CD4-positive, alpha-beta memory T cell (primary cell): ENCODE measurements around the gene HSD17B1. TPM values are rescaled to one million over a fixed set of nuclear protein-coding genes. Genes with fewer than 3 reads are reported as not detected.
A peak's percentile ranks its signal among the peaks of the same experiment; 100 is the strongest.
"Not testable (repeated sequence)": the region's sequence is repeated elsewhere in the genome, so short reads cannot be mapped to it uniquely, and the experiment has no call there.

Experiments used
- CTCF ChIA-PET: fragments of 350-600 bp; sonication (Branson Sonifier 250); formaldehyde crosslinking; loops from one replicate; lab custom pipeline; 2021; ENCODE audit warnings: inconsistent platforms; ENCODE audit not compliant: partially characterized antibody; lab: Charles Lee
- POLR2A ChIA-PET: fragments of 350-600 bp; sonication (Branson Sonifier 250); formaldehyde crosslinking; loops from one replicate; lab custom pipeline; 2021; ENCODE audit not compliant: partially characterized antibody; lab: Charles Lee
- DNase-seq, 5 donors: peaks; one replicate each; pipeline versions ENCODE4 v3.0.0 to v3.0.0-alpha.2; 2020 to 2022; ENCODE audit warnings: mixed read lengths in 1 of 5
- H3K27ac ChIP-seq: one replicate; pipeline ENCODE4 v1.7.0; 2013; ENCODE audit warnings: low read depth, low read length
- H3K27me3 ChIP-seq: 2 replicates; pipeline ENCODE4 v1.7.0; 2013; ENCODE audit warnings: mild to moderate bottlenecking, low read length, moderate library complexity; ENCODE audit not compliant: insufficient read depth
- H3K36me3 ChIP-seq: 2 replicates; pipeline ENCODE4 v1.7.0; 2013; ENCODE audit warnings: mild to moderate bottlenecking, low read length, moderate library complexity; ENCODE audit not compliant: insufficient read depth
- H3K4me1 ChIP-seq: 2 replicates; pipeline ENCODE4 v1.7.0; 2013; ENCODE audit warnings: mild to moderate bottlenecking, low read length, moderate library complexity; ENCODE audit not compliant: insufficient read depth
- H3K4me3 ChIP-seq, 2 donors: one replicate each; pipeline ENCODE4 v1.7.0; 2013; ENCODE audit warnings: low read length in 2 of 2, mild to moderate bottlenecking in 1 of 2
- H3K9me3 ChIP-seq, 2 donors: one replicate each; pipeline ENCODE4 v1.7.0; 2013; ENCODE audit warnings: low read length in 2 of 2, control low read depth in 1 of 2; ENCODE audit not compliant: control insufficient read depth in 1 of 2
- H3K27ac Mint-ChIP-seq, 7 donors: one replicate each; pipeline ENCODE4 v1.8.0; 2020 to 2021; ENCODE audit warnings: mixed read lengths in 7 of 7, mild to moderate bottlenecking in 6 of 7, inconsistent platforms in 3 of 7, moderate library complexity in 3 of 7
- H3K27me3 Mint-ChIP-seq, 2 donors: one replicate each; pipeline ENCODE4 v1.8.0; 2020 to 2021; ENCODE audit warnings: mixed read lengths in 2 of 2
- H3K36me3 Mint-ChIP-seq, 2 donors: one replicate each; pipeline ENCODE4 v1.8.0; 2020 to 2021; ENCODE audit warnings: mixed read lengths in 2 of 2, inconsistent platforms in 1 of 2, mild to moderate bottlenecking in 1 of 2
- H3K4me1 Mint-ChIP-seq, 4 donors: one replicate each; pipeline ENCODE4 v1.8.0; 2020 to 2021; ENCODE audit warnings: mixed read lengths in 4 of 4, mild to moderate bottlenecking in 1 of 4
- H3K4me3 Mint-ChIP-seq, 8 donors: one replicate each; pipeline ENCODE4 v1.8.0; 2020 to 2021; ENCODE audit warnings: mixed read lengths in 8 of 8, mild to moderate bottlenecking in 7 of 8, moderate library complexity in 6 of 8, inconsistent platforms in 3 of 8
- H3K9me3 Mint-ChIP-seq, 8 donors: one replicate each; pipeline ENCODE4 v1.8.0; 2020 to 2021; ENCODE audit warnings: mixed read lengths in 8 of 8, mild to moderate bottlenecking in 5 of 8, inconsistent platforms in 3 of 8, moderate library complexity in 1 of 8
- intact Hi-C: fragments of 100-400 bp; cut with micrococcal nuclease; formaldehyde crosslinking; loops from one replicate; pipeline ENCODE4 v1.15.1; 2023
- polyA plus RNA-seq, 2 donors: library from polyadenylated mRNA; unstranded; fragments of 300-500 nt; fragmentation: Illumina TruSeq; gene quantifications; one replicate each; pipeline ENCODE4 v1.2.3, GENCODE V29; 2021
- total RNA-seq, 2 experiments: library from RNA; stranded (reverse); gene quantifications; one replicate each; pipeline ENCODE4 v1.2.3, GENCODE V29; 2021

The HSD17B1 gene, protein sequence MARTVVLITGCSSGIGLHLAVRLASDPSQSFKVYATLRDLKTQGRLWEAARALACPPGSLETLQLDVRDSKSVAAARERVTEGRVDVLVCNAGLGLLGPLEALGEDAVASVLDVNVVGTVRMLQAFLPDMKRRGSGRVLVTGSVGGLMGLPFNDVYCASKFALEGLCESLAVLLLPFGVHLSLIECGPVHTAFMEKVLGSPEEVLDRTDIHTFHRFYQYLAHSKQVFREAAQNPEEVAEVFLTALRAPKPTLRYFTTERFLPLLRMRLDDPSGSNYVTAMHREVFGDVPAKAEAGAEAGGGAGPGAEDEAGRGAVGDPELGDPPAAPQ
- 1 to 10 TPM; 1.2 TPM for total RNA-seq
- polyA plus RNA-seq = under 1 TPM; 0.07 to 0.88 TPM

- H3K4me3 Mint-ChIP-seq = peak within 1 kb of the TSS; percentile 86 to 92 (median 91)
- intact Hi-C loops, H3K36me3 ChIP-seq, H3K9me3 Mint-ChIP-seq, H3K27ac ChIP-seq, H3K36me3 Mint-ChIP-seq, H3K9me3 ChIP-seq, H3K27me3 ChIP-seq, DNase-seq, H3K27me3 Mint-ChIP-seq, CTCF ChIA-PET: not testable (repeated sequence)
- Histone ChIP-seq H3K4me1 (peaks cover 24% of the 10 kb centered on the region), H3K4me3 (peak within 1 kb of the TSS in 1 of 2 donors; percentile 49)
- peak within 1 kb of the TSS in 5 of 7 donors; percentile 70 to 94 (median 82) for H3K27ac Mint-ChIP-seq
- peaks cover 13 to 51% (median 24%) of the 10 kb centered on the region in 4 donors for H3K4me1 Mint-ChIP-seq
- POLR2A ChIA-PET = interaction anchor here (1.4 to 3.0 kb wide), 2 partner anchors 25 to 221 kb away, joined by 3 to 18 read pairs; partner anchors contain the start of genes PSMC3IP and VPS25
Measured at GRCh38 chr17:42552736-42553135, at the start of gene HSD17B1. TSS of gene HSD17B1 (plus strand) at chr17:42552923. CDS start at chr17:42552934, 11 bp downstream.

DNA sequence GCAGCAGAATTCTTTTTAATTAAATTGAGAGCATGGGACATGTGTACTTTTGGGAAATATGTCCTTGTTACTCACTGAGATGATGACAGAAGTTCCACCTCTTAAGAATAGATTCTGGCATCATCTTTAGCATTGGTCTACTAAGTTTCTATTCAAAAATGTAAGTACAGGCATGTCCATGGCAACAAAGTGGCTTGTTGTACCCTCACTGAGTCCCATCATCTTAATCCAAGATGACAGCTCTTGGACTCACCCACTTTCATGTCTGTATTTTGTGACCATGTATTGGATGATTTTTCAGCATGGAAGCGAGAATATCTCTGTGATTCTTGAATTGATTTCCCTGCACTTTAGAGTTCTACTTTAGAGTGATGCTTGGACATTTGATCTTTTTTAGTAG lies 49.8 kb upstream of the HSD17B1 start:
- H3K27me3 Mint-ChIP-seq = no peaks in the 10 kb centered on the region
- intact Hi-C loops = no loop called here
- Histone ChIP-seq H3K27ac (no peak overlapping the region), H3K36me3 (peaks cover 6% of the 10 kb centered on the region), H3K4me3 (no peak overlapping the region), H3K27me3 (no peaks in the 10 kb centered on the region), H3K9me3 (no peaks in the 10 kb centered on the region), H3K4me1 (no peaks in the 10 kb centered on the region)
- no peaks in the 10 kb centered on the region for H3K9me3 Mint-ChIP-seq
- H3K36me3 Mint-ChIP-seq = peaks cover 12 to 24% of the 10 kb centered on the region in 2 donors
- POLR2A ChIA-PET = no interaction called here
- no peak overlapping the region for H3K4me3 Mint-ChIP-seq
- H3K27ac Mint-ChIP-seq = no peak overlapping the region
- no peaks in the 10 kb centered on the region for H3K4me1 Mint-ChIP-seq
- CTCF ChIA-PET = no interaction called here
- DNase-seq = no peak

- ChIA-PET POLR2A (no interaction called here), CTCF (interaction anchor here (0.5 to 1.8 kb wide), 8 partner anchors 9 to 194 kb away, joined by 3 to 4 read pairs (median 3); no protein-coding TSS in a partner anchor)
- no peak overlapping the region for H3K4me3 Mint-ChIP-seq
- no peaks in the 10 kb centered on the region for H3K9me3 Mint-ChIP-seq
- Histone ChIP-seq H3K27ac (no peak overlapping the region), H3K9me3 (no peaks in the 10 kb centered on the region), H3K4me3 (no peak overlapping the region), H3K36me3 (no peaks in the 10 kb centered on the region), H3K27me3 (no peaks in the 10 kb centered on the region), H3K4me1 (no peaks in the 10 kb centered on the region)
- H3K27ac Mint-ChIP-seq = no peak overlapping the region
- DNase-seq = no peak
- H3K27me3 Mint-ChIP-seq = no peaks in the 10 kb centered on the region
- H3K36me3 Mint-ChIP-seq = peaks cover 5 to 16% of the 10 kb centered on the region in 2 donors
- intact Hi-C loops = no loop called here
- H3K4me1 Mint-ChIP-seq = peaks cover 0 to 4% (median 0%) of the 10 kb centered on the region in 4 donors
Measured at GRCh38 chr17:42507671-42508070, 45.1 kb upstream of the HSD17B1 start.

DNA sequence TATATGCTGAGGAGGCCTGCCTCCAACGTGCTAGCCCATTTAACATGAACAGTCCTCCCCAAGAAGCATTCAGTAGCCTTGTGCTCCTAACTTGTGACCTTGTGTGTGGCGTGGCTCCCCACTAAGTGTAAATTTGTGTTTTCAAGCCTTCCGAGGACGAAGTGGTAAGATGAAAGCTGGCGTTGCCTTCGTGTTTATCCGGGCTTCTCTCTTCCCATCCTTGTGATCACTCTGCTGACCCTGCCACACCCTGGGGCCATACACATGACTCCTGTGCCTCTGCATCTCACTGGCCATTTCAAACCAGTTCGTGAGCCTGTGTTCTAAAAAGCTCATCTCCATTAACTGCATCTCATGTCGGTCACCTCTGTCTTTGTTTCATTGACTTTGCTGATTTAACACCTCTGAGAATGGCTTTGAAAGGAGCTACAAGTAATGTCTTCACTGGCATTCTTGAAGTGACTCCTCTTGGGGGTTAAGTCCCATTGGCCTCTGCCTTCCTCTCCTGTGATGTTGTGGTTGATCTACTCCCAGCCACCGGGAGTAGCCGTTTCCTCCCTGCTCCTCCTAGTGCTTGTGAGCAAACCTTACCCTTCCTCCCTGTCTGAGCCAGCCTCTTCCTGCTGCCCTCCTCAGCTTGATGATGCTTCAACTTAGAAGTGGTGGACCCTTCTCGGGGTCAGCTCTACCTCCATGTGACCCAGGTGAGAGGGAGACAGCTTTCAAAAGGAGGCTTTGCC lies 44.1 kb upstream of the HSD17B1 start:
- H3K4me3 ChIP-seq = no peak overlapping the region
- ChIA-PET POLR2A (no interaction called here), CTCF (interaction anchor here (1.2 kb wide), 1 partner anchor 22 kb away, joined by 3 read pairs; no protein-coding TSS in a partner anchor)
- no peaks in the 10 kb centered on the region for H3K4me1 ChIP-seq
- DNase-seq = no peak
- H3K27me3 ChIP-seq = no peaks in the 10 kb centered on the region
- H3K27me3 Mint-ChIP-seq = no peaks in the 10 kb centered on the region
- peaks cover 0 to 4% (median 0%) of the 10 kb centered on the region in 4 donors for H3K4me1 Mint-ChIP-seq
- H3K36me3 Mint-ChIP-seq = peaks cover 2 to 14% of the 10 kb centered on the region in 2 donors
- H3K4me3 Mint-ChIP-seq = no peak overlapping the region
- H3K9me3 ChIP-seq = no peaks in the 10 kb centered on the region
- no peaks in the 10 kb centered on the region for H3K9me3 Mint-ChIP-seq
- intact Hi-C loops = no loop called here
- no peak overlapping the region for H3K27ac ChIP-seq
- H3K27ac Mint-ChIP-seq = peak overlapping the region in 1 of 7 donors; percentile 32
- no peaks in the 10 kb centered on the region for H3K36me3 ChIP-seq

DNA sequence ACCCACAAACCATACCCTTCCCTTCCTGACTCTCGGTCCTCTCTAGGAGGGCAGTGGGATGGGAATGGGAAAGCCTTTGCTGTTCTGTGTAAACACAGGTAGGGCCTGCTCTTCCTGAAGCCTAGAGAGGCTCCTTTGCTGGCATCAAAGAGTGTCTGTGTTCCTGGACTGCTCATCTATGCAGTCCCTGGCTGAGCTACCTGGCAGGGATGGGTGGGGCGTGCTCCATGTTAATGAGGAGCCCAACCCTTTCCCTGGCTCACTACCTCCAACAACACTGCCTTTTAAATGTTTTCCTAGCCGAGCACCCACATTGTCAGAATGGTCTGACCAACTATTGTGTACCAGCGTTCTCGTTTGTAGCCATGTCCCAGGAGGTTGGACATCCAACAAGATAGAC lies 43.3 kb upstream of the HSD17B1 start:
- Histone ChIP-seq H3K4me3 (no peak overlapping the region), H3K4me1 (no peaks in the 10 kb centered on the region), H3K36me3 (no peaks in the 10 kb centered on the region), H3K27me3 (no peaks in the 10 kb centered on the region), H3K27ac (no peak overlapping the region), H3K9me3 (no peaks in the 10 kb centered on the region)
- ChIA-PET POLR2A (no interaction called here), CTCF (no interaction called here)
- Mint-ChIP-seq H3K27me3 (no peaks in the 10 kb centered on the region), H3K4me1 (peaks cover 0 to 4% (median 0%) of the 10 kb centered on the region in 4 donors), H3K4me3 (no peak overlapping the region), H3K9me3 (no peaks in the 10 kb centered on the region), H3K27ac (no peak overlapping the region), H3K36me3 (peaks cover 2 to 8% of the 10 kb centered on the region in 2 donors)
- no peak for DNase-seq
- intact Hi-C loops = no loop called here

GRCh38 chr17:42509841-42510240 lies 42.9 kb upstream of the HSD17B1 start:
- no peak overlapping the region for H3K4me3 Mint-ChIP-seq
- POLR2A ChIA-PET = interaction anchor here (0.7 kb wide), 1 partner anchor 303 kb away, joined by 3 read pairs; no protein-coding TSS in a partner anchor
- H3K36me3 ChIP-seq = no peaks in the 10 kb centered on the region

DNA sequence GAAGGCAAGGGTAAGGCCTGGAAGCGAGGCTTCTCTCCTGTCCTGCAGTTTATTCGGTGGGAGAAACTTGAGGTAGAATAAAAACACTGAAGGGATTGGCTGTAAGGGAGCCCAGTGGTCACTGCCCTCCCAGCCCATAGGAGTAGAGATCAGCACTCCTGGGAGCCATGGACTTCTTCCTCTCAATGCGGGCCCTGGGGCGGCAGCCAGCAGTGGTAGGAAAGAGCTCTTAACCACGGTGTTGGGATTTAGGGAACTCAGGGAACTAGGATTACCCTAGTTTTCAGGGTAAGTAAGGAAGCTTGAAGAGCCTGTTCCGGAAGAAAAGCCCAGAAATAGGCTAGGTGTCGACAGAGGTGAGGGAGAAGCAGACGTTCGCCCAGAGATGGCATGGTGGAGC lies 40.5 kb upstream of the HSD17B1 start:
- intact Hi-C loops = no loop called here
- H3K4me1 ChIP-seq = peaks cover under 1% of the 10 kb centered on the region
- H3K27ac Mint-ChIP-seq = no peak overlapping the region
- ChIA-PET CTCF (interaction anchor here (1.2 to 2.8 kb wide), 3 partner anchors 8 to 106 kb away, joined by 3 to 12 read pairs (median 3); no protein-coding TSS in a partner anchor), POLR2A (no interaction called here)
- H3K4me1 Mint-ChIP-seq = peaks cover 0 to 5% (median 0%) of the 10 kb centered on the region in 4 donors
- no peaks in the 10 kb centered on the region for H3K36me3 ChIP-seq
- no peak for DNase-seq
- H3K4me3 ChIP-seq = no peak overlapping the region
- no peak overlapping the region for H3K4me3 Mint-ChIP-seq
- no peaks in the 10 kb centered on the region for H3K9me3 Mint-ChIP-seq
- no peaks in the 10 kb centered on the region for H3K27me3 ChIP-seq
- no peaks in the 10 kb centered on the region for H3K27me3 Mint-ChIP-seq
- H3K36me3 Mint-ChIP-seq = peaks cover 5 to 8% of the 10 kb centered on the region in 2 donors
- no peaks in the 10 kb centered on the region for H3K9me3 ChIP-seq
- H3K27ac ChIP-seq = no peak overlapping the region

More at GRCh38 chr17:42509841-42510240, 42.9 kb upstream of the HSD17B1 start:
- Mint-ChIP-seq H3K4me1 (peaks cover 0 to 4% (median 0%) of the 10 kb centered on the region in 4 donors), H3K27me3 (no peaks in the 10 kb centered on the region), H3K36me3 (peaks cover 2 to 8% of the 10 kb centered on the region in 2 donors), H3K27ac (no peak overlapping the region), H3K9me3 (no peaks in the 10 kb centered on the region)
- intact Hi-C loops = no loop called here
- Histone ChIP-seq H3K4me1 (no peaks in the 10 kb centered on the region), H3K4me3 (no peak overlapping the region), H3K27ac (no peak overlapping the region), H3K27me3 (no peaks in the 10 kb centered on the region), H3K9me3 (no peaks in the 10 kb centered on the region)
- CTCF ChIA-PET = interaction anchor here (0.9 kb wide), 1 partner anchor 82 kb away, joined by 3 read pairs; no protein-coding TSS in a partner anchor
- no peak for DNase-seq
